Skeletal muscle cell (primary cell): ENCODE data around the gene FHIP1A.
"Not testable (repeated sequence)": the region's sequence is repeated elsewhere in the genome, so short reads cannot be mapped to it uniquely, and the experiment has no call there.

ENCODE experiments used
- DNase-seq: peaks from one replicate; pipeline ENCODE4 v3.0.0-alpha.2; 2010; ENCODE audit warnings: low read depth
- H3K4me3 ChIP-seq: 2 replicates; pipeline ENCODE4 v1.5.1; 2011; ENCODE audit warnings: low read depth, mild to moderate bottlenecking, control low read depth, low read length, moderate library complexity

FHIP1A gene

GRCh38 chr4:151408630-151409469, at the start of gene FHIP1A:
TSS of gene FHIP1A (plus strand) at chr4:151409176. CDS start at chr4:151566260, 157,084 bp downstream.
- H3K4me3 ChIP-seq, result peak within 1 kb of the TSS; percentile 61
- DNase-seq, result peak; percentile 53

- DNase-seq, result no peak
These were observed 49.4 kb upstream of the FHIP1A start for GRCh38 chr4:151359576-151359975.

GRCh38 chr4:151361126-151361525, 47.9 kb upstream of the FHIP1A start:
- DNase-seq, result no peak
- H3K4me3 ChIP-seq, result no peak overlapping the region

More at GRCh38 chr4:151359576-151359975, 49.4 kb upstream of the FHIP1A start:
- H3K4me3 ChIP-seq, result no peak overlapping the region

GRCh38 chr4:151361966-151362365, 47.0 kb upstream of the FHIP1A start:
- DNase-seq, result no peak

GRCh38 chr4:151362404-151363164, 46.4 kb upstream of the FHIP1A start:
- no peak overlapping the region for H3K4me3 ChIP-seq
- peak; percentile 54 for DNase-seq

More at GRCh38 chr4:151361966-151362365, 47.0 kb upstream of the FHIP1A start:
- no peak overlapping the region for H3K4me3 ChIP-seq

- no peak overlapping the region for H3K4me3 ChIP-seq
- no peak for DNase-seq
These were observed 32.4 kb upstream of the FHIP1A start for GRCh38 chr4:151376540-151376939.

- H3K4me3 ChIP-seq, result no peak overlapping the region
- DNase-seq, result no peak
These were observed 19.7 kb upstream of the FHIP1A start for GRCh38 chr4:151389311-151389710.

GRCh38 chr4:151389799-151390198, 19.2 kb upstream of the FHIP1A start:
- not testable (repeated sequence) for H3K4me3 ChIP-seq, DNase-seq

- no peak for DNase-seq
- H3K4me3 ChIP-seq, result no peak overlapping the region
These were observed 13.1 kb upstream of the FHIP1A start for GRCh38 chr4:151395873-151396272.

- H3K4me3 ChIP-seq, result no peak overlapping the region
- no peak for DNase-seq
These were observed 8.6 kb upstream of the FHIP1A start for GRCh38 chr4:151400343-151400742.

GRCh38 chr4:151401739-151402138, 7.2 kb upstream of the FHIP1A start:
- H3K4me3 ChIP-seq, result no peak overlapping the region
- DNase-seq, result no peak

GRCh38 chr4:151402145-151402865, 6.7 kb upstream of the FHIP1A start:
- DNase-seq, result no peak
- H3K4me3 ChIP-seq, result no peak overlapping the region

GRCh38 chr4:151403656-151404055, 5.3 kb upstream of the FHIP1A start:
- no peak for DNase-seq

GRCh38 chr4:151404802-151405201, 4.2 kb upstream of the FHIP1A start:
- DNase-seq, H3K4me3 ChIP-seq: not testable (repeated sequence)

More at GRCh38 chr4:151403656-151404055, 5.3 kb upstream of the FHIP1A start:
- H3K4me3 ChIP-seq, result no peak overlapping the region

- no peak overlapping the region for H3K4me3 ChIP-seq
- DNase-seq, result no peak
These were observed 2.0 kb upstream of the FHIP1A start for GRCh38 chr4:151407018-151407417.

GRCh38 chr4:151407466-151408379, 1.3 kb upstream of the FHIP1A start:
- DNase-seq, result no peak
- H3K4me3 ChIP-seq, result peak overlapping the region; percentile 61

- H3K4me3 ChIP-seq, result peak overlapping the region; percentile 61
- no peak for DNase-seq
These were observed 671 bp upstream of the FHIP1A start for GRCh38 chr4:151408380-151408629.

GRCh38 chr4:151409470-151410313, 716 bp downstream of the FHIP1A start:
- DNase-seq, result no peak
- peak overlapping the region; percentile 61 for H3K4me3 ChIP-seq
